HG03520 (cell line): ENCODE data around the gene SYNCRIP.
"Not testable (repeated sequence)": the region's sequence is repeated elsewhere in the genome, so short reads cannot be mapped to it uniquely, and the experiment has no call there.

ENCODE experiments used
- ATAC-seq: cut with Tn5 transposase; IDR thresholded peaks from one replicate; pipeline ENCODE4 v1.9.1; 2021; ENCODE audit warnings: mild to moderate bottlenecking, moderate library complexity; ENCODE audit not compliant: unreplicated experiment

The SYNCRIP gene

DNA sequence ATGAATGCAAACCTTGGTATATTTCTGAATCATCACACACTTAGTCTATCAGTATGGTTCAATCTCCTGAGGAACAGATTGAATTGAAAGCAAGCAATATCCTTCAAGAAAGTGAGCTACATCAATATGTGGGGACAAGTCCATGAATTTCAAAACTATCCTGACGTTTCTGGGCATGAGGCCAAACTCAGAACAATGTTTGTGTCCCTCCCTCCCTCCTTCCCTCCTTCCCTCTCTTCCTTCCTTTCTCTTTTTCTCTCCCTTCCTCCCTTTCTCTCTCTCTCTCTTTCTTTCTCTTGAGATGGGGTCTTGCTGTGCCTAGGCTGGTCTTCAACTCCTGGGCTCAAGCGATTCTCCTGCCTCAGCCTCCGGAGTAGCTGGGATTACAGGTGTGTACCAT, 27.9 kb upstream of the SYNCRIP start:
- no peak for ATAC-seq

DNA sequence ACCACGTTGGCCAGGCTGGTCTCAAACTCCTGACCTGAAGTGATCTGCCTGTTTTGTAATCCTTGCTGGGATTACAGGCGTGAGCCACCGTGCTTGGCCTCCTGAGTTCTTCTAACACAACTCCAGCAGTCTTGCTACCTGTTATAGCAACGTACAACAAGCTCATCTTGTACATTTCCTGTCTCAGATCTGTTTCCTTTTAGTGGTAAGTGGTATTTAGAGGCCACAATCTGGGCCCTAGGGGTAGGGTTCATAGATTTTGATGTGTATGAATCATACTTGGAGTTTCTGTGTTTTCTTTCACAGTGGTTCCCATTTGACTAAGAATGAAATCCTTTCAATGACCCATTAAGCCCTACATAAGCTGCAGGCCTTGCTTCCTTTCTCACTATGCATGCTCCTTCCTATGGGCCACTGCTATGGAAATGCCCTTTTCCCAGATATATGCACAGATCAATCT, 27.1 kb upstream of the SYNCRIP start:
- peak; percentile 97 for ATAC-seq

DNA sequence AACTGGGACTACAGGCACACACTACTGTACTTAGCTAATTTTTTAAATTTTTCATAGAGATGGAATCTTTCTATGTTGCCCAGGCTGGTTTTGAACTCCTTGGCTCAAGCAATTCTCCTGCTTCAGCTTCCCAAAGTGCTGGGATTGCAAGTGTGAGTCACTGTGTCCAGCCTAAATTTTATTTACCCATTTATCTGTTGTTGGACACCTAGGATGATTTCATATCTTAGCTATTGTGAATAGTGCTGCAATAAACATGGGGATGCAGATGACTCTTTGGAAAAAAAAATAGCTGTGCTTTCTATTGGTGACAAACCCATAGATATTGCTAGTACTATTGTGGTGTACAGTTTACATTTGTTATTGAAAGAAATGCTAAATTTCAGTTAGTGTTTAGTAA, 19.6 kb upstream of the SYNCRIP start:
- no peak for ATAC-seq

DNA sequence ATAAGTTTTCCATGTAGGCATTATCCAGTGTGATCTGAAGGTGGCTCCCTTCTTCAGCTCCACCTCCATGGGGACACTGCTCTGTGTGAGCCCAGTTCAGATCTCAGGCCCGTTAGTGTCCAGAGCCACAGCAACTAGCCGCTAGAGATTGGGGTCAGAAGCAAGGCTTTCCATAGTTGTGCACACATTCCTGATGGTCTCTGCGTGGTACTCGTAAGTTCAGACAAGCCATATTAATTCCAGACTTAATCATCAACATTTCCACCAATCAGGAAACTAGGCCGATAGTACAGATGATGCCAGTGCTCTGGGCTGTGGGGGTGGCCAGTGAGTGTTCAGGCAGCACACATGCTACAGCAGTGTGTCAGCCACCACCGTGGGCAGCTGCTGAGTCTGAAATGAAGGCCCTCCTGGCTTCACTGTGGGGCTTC, 17.5 kb upstream of the SYNCRIP start:
- ATAC-seq = no peak

DNA sequence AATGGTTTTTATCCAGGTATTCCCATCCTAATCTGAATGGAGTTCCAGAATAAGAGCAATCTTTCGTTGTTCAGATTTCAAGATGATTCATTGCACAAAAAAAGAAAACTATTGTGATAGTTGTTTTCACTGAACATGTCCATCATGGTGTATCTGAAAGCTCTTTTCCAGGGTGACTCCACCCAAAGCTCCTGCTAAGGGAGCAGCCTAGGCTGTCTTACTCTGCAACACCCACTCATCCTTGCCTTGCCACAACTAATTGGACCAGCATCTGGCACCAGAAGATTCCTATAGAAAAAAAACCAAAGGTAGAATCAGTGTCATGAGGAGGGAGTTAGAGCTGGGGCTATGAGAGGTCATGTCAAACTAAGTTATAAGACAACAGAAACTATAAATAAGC, 7.9 kb upstream of the SYNCRIP start:
- ATAC-seq = no peak

DNA sequence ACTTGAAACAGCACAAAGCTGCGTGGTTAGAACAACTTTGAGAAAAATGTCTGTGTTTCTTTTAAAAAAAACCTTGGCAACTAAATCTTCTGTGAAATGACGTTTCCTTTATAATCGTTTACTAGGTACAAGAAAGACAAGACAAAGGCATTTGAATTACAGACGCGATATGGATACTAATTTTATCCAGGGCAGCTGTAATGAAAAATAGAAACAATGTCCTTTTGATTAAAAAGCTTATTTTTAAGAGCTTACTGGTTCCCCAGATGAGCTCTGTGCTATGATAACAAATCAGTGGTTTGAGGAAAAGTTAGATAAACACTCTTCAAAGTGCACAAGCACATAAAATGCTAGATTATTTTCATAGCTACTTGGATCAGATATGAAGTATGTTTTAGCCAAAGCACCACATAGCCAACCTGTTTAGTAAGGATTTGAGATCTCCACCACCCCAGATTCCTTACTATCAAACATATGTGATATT, 1.6 kb upstream of the SYNCRIP start:
- ATAC-seq = no peak

DNA sequence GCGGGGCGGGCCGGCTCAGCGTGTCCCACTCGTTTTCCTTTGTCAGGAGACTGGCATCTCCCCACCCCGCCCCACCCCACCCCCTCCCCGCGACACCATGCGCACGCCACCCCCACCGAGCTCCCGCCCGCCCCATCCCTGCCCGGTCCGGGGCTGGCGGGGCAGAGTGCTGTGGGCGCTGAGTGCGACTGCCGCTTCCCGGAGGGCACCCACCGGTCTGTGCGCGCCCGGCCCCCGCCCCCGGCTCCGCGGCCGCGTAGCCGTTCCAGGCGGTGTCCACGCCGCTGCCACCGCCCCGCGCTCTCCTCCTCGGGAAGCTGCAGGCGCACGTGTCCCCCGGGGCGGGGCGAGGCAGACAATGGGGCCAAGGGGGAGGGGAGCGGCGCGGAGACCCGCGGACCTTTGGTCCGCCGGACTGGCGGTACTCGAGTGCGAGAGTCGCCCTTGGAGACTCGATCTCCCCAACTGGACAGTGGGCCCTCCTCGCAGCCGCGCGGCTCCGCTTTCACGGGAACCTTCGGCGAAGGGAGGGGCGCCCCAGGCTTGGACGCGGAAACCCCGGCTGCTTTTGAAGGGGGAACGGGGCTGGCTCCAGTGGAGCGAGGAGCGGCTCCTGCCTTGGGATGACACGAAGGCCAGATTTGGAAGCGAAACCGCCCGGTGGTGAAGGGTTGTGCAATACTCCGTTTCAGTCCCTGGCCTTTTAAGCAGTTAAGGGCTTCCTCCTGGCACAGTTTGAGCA, 1.0 kb upstream of the SYNCRIP start:
- peak; percentile 43 for ATAC-seq

DNA sequence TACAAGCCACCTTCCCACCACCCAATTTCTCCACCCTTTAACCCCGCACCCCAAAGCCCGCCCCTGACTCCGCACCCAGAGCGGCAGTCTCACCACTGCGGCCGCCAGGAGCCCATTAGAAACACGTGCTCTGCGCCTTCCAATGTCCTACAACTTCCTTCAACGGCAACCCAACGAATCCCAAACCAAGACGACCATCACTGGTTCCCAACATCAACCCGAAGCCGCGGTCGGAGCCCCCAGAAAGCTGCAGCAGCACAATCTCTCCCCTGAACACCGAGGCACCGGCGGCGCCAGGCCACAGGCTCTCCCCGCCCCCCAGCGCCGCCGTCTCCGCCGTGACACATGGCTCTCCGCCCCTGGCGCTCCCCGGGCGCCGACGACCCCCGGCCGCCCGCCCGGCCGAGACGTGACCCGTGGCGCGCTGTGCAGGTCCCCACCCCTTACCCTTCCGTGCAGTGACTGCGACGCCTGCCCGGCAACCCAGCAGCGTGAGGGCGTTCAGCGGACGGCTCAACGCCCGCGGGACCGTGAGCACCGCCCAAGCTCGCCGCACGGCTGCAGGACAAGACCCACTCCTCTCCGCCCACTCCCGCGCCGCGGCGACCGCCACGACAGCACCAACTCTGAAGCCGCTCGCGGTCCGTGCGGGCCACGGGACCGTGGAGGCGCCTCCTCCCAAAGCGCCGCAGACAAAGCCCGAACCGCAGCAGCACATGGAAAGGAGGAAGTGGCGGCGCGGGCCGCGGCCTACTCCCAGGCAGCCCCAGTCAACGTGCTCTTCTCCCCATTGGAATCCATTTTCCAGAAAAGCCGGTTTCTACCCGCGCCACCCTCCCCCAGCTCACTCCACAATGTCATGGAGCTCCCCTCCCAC, 551 bp downstream of the SYNCRIP start:
- ATAC-seq = no peak

DNA sequence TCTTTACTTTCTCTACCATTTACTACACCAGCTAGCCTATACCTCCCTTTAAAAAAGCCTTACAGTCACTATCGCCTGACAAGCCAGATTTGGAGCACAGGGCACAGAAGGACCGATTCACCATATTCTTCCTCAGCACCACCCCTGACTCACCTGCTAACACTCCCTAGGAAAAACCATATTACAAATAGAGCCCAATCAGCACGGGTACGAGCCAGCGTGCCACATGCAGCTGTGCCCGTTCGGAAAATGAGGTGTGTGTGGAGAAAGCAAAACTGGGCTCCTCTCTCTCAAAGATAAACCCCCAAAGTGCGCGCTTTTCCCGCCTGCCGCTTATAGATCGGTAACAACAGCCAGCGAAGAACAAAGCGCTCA, 1.2 kb downstream of the SYNCRIP start:
- ATAC-seq = no peak

DNA sequence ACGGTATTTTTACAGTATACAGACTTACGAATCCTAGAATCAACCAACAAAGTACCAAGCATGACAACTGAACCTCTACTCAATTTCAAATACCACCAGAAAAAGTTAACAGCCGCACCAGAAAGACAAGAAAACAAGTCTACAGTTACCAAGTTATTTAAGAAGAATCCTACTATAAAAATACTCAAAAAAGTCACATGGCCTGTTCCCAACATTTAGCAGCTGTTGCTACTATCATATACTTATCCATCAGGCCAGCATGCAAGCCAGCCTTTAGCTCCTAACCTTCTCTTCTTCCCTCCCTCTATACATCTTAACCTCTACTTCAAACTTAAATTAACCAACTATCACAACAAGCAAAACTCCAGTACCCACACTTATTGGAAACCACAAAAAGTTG, 1.9 kb downstream of the SYNCRIP start:
- no peak for ATAC-seq

DNA sequence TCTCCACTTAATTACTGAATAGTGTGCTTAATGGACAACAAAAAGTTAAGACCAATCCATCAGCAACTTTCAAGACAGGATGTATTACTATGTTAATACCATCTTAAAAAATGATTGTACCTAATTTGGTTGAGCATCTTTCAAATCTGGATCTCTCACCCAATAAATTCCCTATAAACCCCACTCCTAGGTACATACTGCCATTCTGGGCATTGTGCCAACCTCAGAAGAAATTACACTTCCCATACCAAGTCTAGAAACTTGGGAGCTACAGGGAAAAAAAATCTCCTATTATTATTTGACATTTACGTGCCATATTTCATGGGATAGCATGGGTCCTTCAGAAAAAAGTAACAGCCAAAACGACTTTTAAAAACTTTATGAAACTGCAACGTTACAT, 5.1 kb downstream of the SYNCRIP start:
- no peak for ATAC-seq

DNA sequence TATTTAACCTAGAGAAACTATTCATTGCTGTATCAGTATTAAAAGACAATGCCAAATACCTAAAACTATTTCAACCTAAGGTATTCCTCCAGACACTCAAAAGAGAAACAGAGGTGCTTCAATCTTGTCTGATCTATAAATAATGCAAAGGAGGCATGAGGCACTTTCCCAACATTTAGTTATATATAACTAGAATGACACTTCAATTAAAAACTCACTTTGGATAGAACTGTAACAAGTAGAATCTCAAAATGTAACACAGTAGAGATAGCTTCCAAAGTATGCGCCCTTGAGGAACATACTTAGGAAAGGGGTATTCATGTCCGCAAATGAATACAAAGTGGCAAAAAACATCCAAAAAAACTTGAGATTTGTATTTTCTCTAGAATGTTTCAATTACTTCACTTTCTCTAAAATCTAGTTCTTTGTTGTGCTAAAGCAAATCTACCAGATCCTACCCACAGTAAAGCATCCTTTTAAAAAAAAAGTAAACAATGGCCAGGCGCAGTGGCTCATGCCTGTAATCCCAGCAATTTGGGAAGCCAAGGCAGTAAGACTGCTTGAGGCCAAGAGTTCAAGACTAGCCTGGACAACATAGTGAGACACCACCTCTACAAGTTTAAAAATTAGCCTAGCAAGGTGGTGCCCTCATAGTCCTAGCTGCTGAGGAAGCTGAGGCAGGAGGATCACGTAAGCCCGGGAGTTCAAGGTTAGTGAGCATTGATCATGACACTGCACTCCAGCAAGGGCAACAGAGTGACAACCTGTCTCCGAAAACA, 10.3 kb downstream of the SYNCRIP start:
- ATAC-seq = no peak

DNA sequence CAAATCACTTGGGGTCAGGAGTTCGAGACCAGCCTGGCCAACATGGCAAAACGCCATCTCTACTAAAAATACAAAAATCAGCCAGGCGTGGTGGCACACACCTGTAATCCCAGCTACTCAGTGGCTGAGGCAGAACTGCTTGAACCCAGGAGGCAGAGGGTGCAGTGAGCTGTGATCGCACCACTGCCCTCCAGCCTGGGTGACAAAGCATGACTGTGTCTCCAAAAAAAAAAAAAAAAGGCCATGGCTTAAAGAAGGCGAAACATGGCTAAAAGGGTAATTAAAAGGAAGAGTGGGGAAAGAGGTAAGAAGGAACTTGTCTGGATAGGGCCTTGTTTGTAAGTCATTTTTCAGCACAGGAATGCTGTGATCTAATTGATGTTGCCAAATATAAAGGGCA, 11.6 kb downstream of the SYNCRIP start:
- ATAC-seq = not testable (repeated sequence)

DNA sequence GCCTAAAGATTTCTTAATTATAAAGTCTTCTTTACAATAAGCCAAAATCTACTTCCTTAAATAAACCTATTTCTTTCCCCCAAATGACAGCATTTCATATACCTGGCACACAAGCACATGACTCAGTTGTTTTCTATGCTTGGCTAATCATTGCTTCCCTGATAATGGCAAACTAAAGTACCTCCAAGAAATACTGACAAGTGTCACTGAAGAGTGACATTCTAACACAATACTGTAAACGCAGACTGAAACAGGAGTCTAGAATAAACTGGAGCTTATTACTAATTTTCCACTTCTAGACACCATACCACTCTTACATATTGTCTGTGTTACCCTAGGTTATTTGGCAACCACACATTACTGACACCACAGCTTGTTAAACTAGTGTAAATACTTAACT, 14.3 kb downstream of the SYNCRIP start:
- ATAC-seq = no peak

DNA sequence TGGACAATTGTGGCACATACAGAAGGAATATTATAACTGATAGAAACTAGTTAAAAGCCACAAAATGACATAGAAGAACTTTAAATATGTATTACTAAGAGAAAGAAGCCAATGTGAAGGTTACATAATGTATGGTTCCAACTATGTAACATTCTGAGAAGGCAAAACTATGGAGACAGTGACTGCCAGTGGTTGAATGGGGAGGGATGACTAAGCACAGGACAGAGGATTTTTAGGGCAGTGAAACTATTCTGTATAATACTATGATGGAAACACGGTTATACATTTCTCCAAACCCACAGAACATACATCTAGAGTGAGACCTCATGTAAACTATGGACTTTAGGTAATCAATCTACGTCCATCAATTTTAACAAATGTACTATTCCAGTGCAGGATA, 22.4 kb downstream of the SYNCRIP start:
- ATAC-seq = no peak

DNA sequence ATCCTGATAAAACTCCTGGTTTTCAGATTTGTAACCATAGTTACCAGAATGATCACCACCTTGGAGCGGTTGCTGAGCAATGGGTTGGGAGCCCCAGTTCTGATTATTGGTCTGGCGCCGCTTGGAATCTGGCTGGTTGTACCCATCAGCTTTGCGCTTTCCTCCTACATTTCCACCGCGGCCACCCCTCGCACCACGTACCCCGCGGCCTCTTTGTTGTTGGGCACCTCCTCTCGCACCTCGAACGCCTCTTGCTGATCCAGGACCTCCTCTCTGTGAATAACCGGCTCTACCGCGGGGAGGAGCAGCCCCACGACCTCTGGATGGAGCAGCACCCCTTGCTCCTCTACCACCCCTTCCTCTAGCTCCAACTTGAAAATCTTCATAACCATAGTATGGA, 27.9 kb downstream of the SYNCRIP start:
- no peak for ATAC-seq

DNA sequence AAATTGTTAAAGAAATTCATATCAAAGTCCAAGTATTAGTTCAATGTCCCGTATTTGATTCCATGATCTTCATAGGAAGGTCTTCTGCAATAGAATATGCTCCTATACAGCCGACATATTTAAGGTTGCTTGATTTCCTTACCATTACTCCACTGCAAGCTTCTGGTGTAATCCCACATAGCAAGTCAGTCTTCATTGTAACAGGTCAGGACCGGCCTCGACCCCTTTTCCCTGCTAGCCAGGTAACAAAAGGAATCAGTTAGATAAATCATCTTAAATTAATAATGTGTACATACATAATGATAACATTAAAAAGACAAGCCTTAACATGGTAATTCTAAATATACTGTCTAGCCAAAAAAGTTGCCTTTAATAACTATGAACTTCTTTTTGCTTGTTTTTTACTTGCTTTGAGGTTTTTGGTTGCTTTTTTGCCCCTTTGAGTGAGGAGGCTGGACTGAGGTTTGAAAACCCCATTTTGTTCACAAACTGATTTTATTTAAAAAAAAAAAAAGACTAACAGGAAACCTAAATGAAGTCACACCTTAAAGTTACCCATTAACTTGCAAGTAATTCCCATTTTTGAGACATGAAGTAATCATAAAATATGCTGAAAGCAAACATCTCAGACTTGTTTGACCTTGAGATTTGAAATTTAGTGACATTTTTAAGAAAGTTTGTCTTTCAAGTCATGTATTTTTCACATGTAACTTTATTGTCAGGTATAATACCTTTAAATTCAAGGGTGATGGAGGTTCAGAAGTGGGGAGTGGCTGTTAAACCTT, 29.8 kb downstream of the SYNCRIP start:
- ATAC-seq = no peak

DNA sequence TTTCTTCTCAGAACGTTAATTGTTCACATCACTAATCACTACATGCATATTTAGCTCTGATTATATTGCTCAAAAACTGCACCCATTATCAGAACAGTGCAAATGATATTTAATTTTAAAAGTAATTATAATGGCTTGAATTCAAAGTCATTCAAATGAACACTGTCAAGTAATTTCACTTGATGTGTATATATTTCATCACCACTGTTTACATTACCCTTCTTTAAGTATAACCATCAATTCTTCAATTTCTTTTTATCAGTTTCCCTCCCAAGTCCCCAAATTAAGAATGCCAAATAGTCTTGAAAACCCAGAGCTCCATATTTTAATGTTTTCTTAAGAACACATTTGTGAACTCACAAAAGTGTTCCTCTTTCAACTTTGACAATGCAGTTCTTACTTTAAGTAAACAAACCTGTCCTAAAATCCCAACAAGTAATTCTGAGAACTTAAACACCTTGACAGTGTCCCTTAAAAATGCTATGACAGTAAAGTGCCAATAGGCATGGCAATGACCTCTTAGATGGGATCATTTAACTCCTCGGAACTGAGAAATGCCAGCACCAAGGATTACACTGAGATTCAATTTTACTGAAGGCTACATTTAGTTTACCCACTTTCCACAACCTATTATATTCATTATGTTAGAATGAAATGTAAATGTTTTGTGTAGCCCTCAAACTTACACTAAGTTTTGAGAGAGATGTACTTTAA, 32.3 kb downstream of the SYNCRIP start:
- no peak for ATAC-seq

DNA sequence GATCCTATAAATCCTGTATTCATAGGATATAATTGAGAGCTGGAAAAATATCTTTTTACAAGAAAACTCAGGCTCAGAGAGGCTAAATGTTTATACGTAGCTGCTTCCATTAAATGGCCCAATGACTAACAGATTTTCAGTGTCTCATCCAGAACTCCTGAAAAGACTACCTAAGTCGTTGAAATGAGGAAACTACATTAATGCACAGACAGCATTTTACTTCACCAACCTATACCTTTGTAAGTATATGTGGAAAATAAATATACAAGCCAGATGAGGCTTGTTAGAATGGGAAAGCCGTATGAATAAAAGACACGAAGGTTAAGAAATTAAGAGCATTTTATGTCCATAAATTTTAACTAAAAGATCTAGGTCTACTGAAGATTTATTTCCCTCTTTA, 40.6 kb downstream of the SYNCRIP start:
- no peak for ATAC-seq
